Ascending aorta (tissue), 2 donors: ENCODE measurements around the gene MORC3. TPM values are rescaled to one million over a fixed set of nuclear protein-coding genes. Genes with fewer than 3 reads are reported as not detected.
A peak's percentile ranks its signal among the peaks of the same experiment; 100 is the strongest.
"Not testable (repeated sequence)": the region's sequence is repeated elsewhere in the genome, so short reads cannot be mapped to it uniquely, and the experiment has no call there.

Experiments
- DNase-seq, 2 donors: peaks; one replicate each; pipeline ENCODE4 v3.0.0-alpha.2; 2019; ENCODE audit warnings: low spot score in 2 of 2
- H3K27ac ChIP-seq, 2 donors: fragments of 200-600 bp; sonication (generic); one replicate each; pipeline ENCODE4 v1.5.1; 2016 to 2017; ENCODE audit warnings: mild to moderate bottlenecking in 1 of 2
- H3K27me3 ChIP-seq: fragments of 200-600 bp; sonication (generic); one replicate; pipeline ENCODE4 v1.5.1; 2017
- H3K36me3 ChIP-seq, 2 donors: fragments of 200-600 bp; sonication (generic); one replicate each; pipeline ENCODE4 v1.5.1; 2016
- H3K4me1 ChIP-seq, 2 donors: fragments of 200-600 bp; sonication (generic); one replicate each; pipeline ENCODE4 v1.5.1; 2016 to 2017; ENCODE audit warnings: mild to moderate bottlenecking in 1 of 2
- H3K4me3 ChIP-seq, 2 donors: fragments of 200-600 bp; sonication (generic); one replicate each; pipeline ENCODE4 v1.5.1; 2016 to 2017; ENCODE audit warnings: mild to moderate bottlenecking in 1 of 2
- H3K9me3 ChIP-seq, 2 donors: fragments of 200-600 bp; sonication (generic); one replicate each; pipeline ENCODE4 v1.5.1; 2016
- intact Hi-C: fragments of 100-400 bp; cut with DNase I; formaldehyde crosslinking; loops from one replicate; pipeline ENCODE4 v1.15.1; 2023
- total RNA-seq: library from RNA; depleted of rRNA; stranded (reverse); fragments of >200 nt; gene quantifications from one replicate; pipeline ENCODE4 v1.1.0, GENCODE V29; 2016
- TF ChIP-seq, protein P1 (sequence below), 3 experiments: fragments of 200-600 bp in 2 of 3; fragments of 450-650 bp in 1 of 3; sonication (generic) in 2 of 3; IDR thresholded peaks; one replicate each; pipeline ENCODE4 v1.5.1; 2016 to 2019; ENCODE audit warnings: antibody characterized with exemption in 3 of 3, mild to moderate bottlenecking in 1 of 3, moderate library complexity in 1 of 3

MORC3 gene
- total RNA-seq, 1 donor from 2014 or later: 7.9 TPM

DNA sequence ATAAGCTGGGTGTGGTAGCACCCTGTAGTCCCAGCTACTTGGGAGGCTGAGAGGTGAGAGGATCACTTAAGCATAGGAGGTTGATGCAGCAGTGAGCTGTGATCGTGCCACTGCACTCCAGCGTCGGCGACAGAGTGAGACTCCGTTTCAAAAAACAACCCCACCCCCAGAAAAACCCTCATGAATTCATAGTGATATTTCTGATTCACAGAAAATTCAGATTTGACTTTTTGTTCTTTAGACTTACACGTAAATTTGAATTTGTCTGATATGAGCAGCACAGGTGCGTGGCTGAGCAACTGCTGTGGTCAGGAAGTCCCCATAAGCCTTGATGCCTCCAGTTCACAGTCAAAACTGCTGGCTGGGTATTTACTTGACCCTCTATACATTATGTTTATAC, 10.0 kb upstream of the MORC3 start:
- intact Hi-C loops: no loop called here
- no peak for DNase-seq
- Histone ChIP-seq H3K4me3 (no peak overlapping the region), H3K36me3 (no peaks in the 10 kb centered on the region), H3K4me1 (no peaks in the 10 kb centered on the region), H3K27ac (no peak overlapping the region), H3K27me3 (no peaks in the 10 kb centered on the region), H3K9me3 (peaks cover 0 to 7% of the 10 kb centered on the region in 2 donors)
- TF ChIP-seq, protein P1, sequence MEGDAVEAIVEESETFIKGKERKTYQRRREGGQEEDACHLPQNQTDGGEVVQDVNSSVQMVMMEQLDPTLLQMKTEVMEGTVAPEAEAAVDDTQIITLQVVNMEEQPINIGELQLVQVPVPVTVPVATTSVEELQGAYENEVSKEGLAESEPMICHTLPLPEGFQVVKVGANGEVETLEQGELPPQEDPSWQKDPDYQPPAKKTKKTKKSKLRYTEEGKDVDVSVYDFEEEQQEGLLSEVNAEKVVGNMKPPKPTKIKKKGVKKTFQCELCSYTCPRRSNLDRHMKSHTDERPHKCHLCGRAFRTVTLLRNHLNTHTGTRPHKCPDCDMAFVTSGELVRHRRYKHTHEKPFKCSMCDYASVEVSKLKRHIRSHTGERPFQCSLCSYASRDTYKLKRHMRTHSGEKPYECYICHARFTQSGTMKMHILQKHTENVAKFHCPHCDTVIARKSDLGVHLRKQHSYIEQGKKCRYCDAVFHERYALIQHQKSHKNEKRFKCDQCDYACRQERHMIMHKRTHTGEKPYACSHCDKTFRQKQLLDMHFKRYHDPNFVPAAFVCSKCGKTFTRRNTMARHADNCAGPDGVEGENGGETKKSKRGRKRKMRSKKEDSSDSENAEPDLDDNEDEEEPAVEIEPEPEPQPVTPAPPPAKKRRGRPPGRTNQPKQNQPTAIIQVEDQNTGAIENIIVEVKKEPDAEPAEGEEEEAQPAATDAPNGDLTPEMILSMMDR (IDR thresholded peaks at IDR 0.05): no peak

DNA sequence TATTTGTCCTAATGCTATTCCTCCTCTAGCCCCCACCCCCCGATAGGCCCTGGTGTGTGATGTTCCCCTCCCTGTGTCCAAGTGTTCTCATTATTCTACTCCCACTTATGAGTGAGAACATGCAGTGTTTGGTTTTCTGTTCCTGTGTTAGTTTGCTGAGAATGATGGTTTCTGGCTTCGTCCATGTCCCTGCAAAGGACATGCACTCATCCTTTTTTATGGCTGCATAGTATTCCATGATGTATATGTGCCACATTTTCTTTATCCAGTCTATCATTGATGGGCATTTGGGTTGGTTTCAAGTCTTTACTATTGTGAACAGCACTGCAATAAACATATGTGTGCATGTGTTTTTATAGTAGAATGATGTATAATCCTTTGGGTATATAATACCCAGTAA, 6.6 kb upstream of the MORC3 start:
- H3K27ac ChIP-seq, H3K4me3 ChIP-seq, H3K36me3 ChIP-seq, intact Hi-C loops, H3K4me1 ChIP-seq, H3K27me3 ChIP-seq, DNase-seq, H3K9me3 ChIP-seq: not testable (repeated sequence)

DNA sequence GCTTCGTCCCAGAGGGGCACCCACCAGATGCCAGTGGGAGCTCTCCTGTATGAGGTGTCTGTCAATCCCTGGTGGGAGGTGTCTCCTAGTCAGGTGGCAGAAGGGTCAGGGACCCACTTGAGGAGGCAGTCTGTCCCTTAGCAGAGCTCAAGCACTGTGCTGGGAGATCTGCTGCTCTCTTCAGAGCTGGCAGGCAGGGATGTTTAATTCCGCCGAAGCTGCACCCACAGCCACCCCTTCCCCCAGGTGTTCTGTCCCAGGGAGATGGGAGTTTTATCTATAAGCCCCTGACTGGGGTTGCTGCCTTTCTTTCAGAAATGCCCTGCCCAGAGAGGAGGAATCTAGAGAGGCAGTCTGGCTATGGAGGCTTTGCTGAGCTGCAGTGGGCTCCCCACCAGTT, 4.0 kb upstream of the MORC3 start:
- intact Hi-C loops, H3K36me3 ChIP-seq: not testable (repeated sequence)

DNA sequence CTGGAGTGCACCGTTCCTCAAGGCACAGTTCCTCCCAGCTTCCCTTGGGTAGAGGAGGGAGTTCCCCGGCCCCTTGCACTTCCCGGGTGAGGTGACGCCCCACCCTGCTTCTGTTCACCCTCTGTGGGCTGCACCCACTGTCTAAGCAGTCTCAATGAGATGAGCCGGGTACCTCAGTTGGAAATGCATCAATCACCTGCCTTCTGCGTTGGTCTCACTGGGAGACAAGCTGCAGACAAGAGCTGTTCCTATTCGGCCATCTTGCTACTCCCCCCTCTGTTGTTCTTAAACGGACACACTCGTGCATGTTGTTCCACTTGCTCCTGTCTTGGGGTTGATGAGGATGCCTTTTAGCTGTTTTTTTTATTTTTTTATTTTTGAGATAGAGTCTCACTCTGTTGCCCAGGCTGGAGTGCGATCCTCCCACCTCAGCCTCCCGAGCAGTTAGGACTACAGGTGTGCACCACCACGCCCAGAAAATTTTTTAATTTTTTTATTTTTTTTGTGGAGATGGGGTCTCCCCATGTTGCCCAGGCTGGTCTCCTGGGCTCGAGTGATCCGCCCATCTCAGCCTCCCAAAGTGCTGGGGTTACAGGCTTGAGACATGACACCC, 3.0 kb upstream of the MORC3 start:
- intact Hi-C loops: no loop called here
- H3K27me3 ChIP-seq: no peaks in the 10 kb centered on the region
- no peaks in the 10 kb centered on the region for H3K9me3 ChIP-seq
- peaks cover 0 to 7% of the 10 kb centered on the region in 2 donors for H3K4me1 ChIP-seq
- no peaks in the 10 kb centered on the region for H3K36me3 ChIP-seq
- TF ChIP-seq, protein P1 (IDR thresholded peaks at IDR 0.05): no peak
- H3K27ac ChIP-seq: no peak overlapping the region
- no peak for DNase-seq
- H3K4me3 ChIP-seq: no peak overlapping the region

More for the DNA sequence above, 4.0 kb upstream of the MORC3 start:
- not testable (repeated sequence) for H3K4me3 ChIP-seq, H3K27me3 ChIP-seq, DNase-seq, H3K27ac ChIP-seq, H3K4me1 ChIP-seq, H3K9me3 ChIP-seq

DNA sequence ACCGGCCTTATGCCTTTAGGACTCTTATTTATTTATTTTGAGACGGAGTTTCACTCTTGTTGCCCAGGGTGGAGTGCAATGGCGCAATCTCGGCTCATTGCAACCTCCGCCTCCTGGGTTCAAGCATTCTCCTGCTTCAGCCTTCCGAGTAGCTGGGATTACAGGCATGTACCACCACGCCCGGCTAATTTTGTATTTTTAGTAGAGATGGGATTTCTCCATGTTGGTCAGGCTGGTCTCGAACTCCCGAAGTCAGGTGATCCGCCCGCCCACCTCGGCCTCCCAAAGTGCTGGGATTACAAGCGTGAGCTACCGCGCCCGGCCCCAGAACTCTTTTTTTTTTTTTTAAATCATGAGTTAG, 611 bp upstream of the MORC3 start:
- intact Hi-C loops, DNase-seq: not testable (repeated sequence)
- peak overlapping the region; percentile 97 for H3K27ac ChIP-seq

DNA sequence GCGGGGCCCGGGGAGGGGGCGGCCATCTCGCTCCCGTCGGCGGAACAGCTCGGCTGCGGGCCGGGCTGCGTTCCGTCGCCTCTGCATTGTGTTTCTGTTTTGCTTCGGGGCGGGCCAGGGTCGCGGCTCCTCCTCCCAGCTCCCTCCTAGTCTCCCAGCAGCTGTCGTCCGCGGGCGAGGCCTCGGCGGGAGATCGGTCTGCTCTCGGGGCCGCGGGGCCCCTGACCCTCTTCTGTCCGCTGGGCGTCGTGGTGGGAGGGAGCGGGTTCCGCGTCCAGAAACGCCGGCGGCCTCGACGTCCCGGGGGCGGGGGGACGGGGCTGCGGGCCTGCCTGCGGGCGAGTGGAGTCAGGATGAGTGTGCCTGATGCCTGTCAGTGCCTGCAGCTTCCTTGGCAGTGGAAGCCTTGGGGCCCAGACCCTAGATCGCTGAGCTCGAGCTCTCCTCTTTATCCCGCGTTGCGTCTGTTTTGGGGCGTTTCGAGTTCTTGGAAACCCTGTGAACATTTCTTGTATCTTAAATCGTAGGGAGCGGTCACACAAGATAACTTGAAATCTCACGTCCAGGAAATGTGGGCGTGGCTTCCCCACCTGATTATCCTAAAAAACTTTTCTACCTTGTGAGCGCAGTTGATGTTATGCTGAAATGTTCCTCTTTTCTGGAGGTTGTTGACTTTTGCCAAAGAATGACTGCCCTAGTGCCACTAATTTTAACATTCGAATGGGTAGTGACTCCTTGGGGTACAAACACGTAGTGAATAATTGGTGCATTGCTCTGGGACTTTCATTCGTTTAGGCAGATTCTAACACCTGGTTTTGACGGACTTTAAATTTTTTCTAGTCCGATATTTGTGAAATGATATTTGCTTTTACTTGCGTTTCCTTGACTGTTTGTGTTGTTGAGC, 676 bp downstream of the MORC3 start:
- Histone ChIP-seq H3K9me3 (no peaks in the 10 kb centered on the region), H3K27me3 (no peaks in the 10 kb centered on the region), H3K4me3 (peak overlapping the region; percentile 87 to 91), H3K4me1 (peaks cover 0 to 22% of the 10 kb centered on the region in 2 donors), H3K36me3 (peaks cover 0 to 13% of the 10 kb centered on the region in 2 donors), H3K27ac (peak overlapping the region; percentile 97)
- TF ChIP-seq, protein P1 (IDR thresholded peaks at IDR 0.05): no peak
- intact Hi-C loops: loop anchor here (1.0 to 10.0 kb wide), 5 partner anchors 114 to 1433 kb away; partner anchors contain the start of genes CBR3, DOP1B and SETD4
- DNase-seq: peak; percentile 17 to 81

More for the DNA sequence above, 611 bp upstream of the MORC3 start:
- TF ChIP-seq, protein P1 (IDR thresholded peaks at IDR 0.05): peak in 1 of 3 experiments; percentile 5
- not testable (repeated sequence) for H3K9me3 ChIP-seq, H3K36me3 ChIP-seq, H3K27me3 ChIP-seq
- Histone ChIP-seq H3K4me1 (peaks cover 0 to 19% of the 10 kb centered on the region in 2 donors), H3K4me3 (peak overlapping the region; percentile 87 to 91)
